CD4-positive, alpha-beta T cell treated with Interferon alpha-2 for 1 hour (primary cell): ENCODE results near the gene BCAS3.
"Not testable (repeated sequence)": the region's sequence is repeated elsewhere in the genome, so short reads cannot be mapped to it uniquely, and the experiment has no call there.

Experiments
- DNase-seq, 2 donors: peaks; one replicate each; pipeline ENCODE4 v3.0.0-alpha.2; 2020 to 2022

BCAS3 gene

DNA sequence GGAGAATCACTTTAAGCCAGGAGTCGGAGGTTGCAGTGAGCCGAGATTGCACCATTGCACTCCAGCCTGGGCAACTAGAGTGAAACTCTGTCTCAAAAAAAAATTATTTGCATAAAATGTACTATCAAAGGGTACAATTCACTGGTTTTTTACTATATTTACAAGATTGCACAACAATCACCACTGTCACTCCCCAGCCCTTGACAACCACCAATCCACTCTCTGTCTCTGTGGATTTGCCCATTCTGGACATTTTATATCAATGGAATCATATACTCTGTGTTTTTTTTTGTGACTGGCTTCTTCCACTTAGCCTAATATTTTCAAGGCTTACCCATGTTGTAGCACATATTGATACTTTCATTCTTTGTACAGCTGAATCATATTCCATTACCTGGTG, 740.8 kb downstream of the BCAS3 start:
- no peak for DNase-seq

DNA sequence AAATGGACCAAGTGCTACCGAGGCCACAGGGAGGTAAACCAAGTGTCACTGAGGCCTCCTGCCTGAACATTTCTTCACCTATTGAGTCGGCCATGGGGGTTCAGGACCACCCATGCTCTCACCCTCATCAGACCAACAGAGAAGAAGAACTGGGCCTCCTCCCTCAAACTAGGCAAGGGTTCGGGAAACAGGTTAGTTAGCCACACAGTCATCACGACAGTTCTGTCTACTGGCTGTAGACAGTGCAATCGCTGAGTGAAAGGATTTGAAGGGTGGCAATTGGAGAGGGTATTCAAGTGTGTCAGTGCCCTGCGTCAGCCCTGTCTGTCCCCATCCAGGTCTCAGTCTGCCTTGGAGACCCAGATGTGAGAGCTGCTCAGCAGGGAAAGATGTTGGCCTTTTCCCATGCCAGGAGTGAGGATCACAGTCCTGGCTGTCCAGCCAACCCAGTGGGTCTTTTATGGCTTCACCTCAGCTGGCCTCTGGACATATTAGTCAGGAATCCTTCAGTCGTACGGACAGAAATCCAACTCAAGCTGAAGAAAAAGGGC, 741.9 kb downstream of the BCAS3 start:
- DNase-seq: no peak

DNA sequence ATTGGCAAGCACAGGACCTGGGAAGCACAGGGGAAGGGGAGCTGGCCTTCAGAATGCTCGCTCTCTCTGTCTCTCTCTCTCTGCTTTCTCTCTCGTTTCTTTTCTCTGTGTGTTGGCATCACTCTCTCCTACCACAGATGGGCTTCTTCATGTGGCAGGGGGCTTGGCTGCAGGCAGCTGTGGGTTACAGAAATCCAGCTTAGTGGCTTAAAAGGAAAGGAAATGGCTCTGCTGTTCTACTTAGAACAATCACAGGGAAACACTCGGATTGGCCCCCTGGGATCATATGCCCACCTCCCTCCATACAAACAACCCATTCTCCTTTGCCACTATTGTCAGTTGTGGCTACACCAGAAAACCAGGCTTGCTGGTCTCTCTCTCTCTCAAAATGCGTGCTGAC, 742.4 kb downstream of the BCAS3 start:
- no peak for DNase-seq

GRCh38 chr17:61420745-61421398, 743.2 kb downstream of the BCAS3 start:
- DNase-seq: no peak

DNA sequence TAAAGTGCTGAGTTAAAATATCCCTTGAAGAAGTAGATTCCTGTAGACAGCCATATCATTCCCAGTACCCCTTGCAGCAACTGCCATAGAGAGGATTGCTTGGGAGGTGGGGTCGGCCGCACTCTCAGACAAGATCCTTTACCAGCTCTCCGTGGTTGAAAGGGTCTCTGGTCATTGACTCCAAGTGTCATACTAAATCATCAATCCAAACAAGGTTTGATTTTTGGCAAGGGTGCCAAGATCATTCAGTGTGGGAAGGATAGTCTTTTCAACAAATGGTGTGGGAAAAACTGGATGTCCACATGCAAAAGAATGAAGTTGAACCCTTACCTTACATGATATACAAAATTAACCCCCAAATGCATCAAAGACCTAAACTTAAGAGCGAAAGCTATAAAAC, 743.8 kb downstream of the BCAS3 start:
- no peak for DNase-seq

DNA sequence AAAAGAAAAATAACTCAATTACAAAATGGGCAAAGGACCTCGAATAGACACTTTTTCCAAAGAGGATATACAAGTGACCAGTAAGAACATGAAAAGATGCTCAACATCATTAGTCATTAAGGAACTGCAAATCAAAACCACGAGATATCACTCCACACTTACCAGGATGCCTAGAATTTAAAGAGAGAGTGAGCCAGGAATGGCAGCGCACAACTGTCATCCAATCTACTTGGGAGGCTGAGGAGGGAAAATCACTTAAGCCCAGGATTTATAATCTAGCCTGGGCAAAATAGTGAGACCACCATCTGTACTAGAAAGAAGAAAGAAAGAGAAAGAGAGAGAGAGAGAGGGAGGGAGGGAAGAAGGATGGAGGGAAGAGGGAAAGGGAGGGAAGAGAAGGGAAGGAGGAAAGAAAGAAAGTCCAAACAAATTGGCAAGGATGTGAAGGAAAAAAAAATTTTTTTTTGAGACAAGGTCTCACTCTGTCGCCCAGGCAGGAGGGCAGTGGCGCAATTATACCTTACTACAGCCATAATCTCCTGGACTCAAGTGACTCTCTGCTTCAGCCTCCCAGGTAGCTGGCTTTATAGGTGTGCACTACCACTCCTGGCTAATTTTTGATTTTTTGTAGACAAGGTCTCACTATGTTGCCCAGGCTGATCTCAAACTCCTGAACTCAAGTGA, 744.6 kb downstream of the BCAS3 start:
- DNase-seq: no peak

- DNase-seq: no peak
Observed at GRCh38 chr17:61422869-61423268, 745.2 kb downstream of the BCAS3 start.

DNA sequence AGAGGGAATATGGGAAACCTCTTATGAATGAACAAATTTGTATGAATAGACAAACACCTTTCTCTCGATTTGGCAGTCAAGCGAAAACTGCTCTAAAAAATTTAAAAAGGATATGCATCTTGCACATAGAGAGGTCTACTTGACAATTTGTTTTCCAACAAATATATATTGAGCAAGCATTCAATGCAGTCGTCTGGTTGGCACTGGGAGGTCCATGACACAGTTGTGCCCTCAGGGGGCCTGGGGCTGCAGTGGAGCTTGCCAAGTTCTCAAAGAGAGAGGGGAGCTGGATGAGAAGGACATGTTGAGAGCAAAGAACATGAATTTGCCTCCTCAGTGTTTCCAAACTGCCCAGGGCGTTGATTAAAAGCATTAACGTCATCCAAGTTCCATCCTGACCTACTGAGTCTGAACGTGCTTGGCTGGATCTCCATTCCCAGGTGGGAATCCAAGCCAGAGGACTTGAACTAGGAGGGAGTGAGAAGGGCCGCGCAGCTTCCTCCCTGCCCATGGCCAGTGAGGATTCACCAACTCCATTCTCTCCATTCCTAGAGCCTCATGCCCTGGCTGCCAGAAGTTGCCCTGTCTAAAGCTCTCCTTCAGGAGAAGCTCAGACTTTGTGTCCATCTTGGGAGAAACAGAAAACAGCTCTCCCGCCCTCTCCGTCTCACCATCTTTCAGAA, 746.5 kb downstream of the BCAS3 start:
- DNase-seq: no peak

- no peak for DNase-seq
Observed at GRCh38 chr17:61425682-61426481, 748.2 kb downstream of the BCAS3 start.

- no peak for DNase-seq
Observed at GRCh38 chr17:61426482-61427304, 749.0 kb downstream of the BCAS3 start.

- no peak for DNase-seq
Observed at GRCh38 chr17:61427567-61427966, 749.9 kb downstream of the BCAS3 start.

DNA sequence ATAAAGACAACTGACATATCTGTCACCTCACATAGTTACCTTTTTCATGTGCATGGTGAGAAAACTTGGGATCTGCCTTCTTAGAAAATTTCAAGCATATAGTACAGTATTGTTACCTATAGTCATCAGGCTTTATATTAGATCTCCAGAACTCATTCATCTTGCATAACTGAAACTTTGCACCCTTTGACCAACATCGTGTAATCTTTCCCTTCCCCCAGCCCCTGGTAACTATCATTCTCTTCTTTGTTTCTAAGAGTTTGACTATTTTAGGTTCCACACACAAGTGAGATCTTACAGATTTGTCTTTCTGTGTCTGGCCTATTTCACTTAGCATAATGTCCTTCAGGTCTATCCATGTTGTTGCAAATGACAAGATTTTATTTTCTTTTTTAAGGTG, 751.6 kb downstream of the BCAS3 start:
- no peak for DNase-seq

GRCh38 chr17:61429831-61430230, 752.2 kb downstream of the BCAS3 start:
- not testable (repeated sequence) for DNase-seq

DNA sequence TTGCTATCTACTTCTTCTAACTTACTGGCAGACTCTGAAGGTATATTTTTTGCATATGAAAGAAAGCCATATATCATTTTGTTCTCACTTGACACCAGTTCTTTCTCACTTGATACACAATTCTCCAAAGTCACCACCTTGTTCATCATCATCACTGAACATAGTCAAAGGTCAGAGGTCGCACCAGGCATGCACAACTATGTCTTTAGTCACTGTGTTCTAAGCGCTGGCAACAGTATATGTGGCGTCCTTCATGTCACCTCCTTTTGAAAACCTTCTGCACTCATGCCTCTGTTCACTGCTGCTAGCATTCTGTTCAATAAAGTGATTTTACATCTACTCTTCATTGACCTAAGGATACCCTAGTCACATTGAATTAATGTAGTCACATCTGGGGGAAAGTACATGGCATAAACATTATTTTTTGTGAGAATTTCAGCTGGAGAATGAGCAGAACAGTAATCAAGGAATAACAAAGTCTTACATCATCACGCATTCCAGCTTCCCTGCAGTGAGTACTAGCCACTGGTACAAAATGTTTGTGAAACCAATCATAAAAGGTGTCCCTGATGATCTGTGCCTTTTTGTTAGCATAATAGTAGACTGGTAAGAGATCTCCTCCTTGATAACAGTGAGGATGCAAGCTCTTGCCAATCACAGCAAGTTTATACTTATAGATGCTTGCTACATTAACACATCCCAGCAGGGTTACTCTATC, 754.1 kb downstream of the BCAS3 start:
- no peak for DNase-seq

DNA sequence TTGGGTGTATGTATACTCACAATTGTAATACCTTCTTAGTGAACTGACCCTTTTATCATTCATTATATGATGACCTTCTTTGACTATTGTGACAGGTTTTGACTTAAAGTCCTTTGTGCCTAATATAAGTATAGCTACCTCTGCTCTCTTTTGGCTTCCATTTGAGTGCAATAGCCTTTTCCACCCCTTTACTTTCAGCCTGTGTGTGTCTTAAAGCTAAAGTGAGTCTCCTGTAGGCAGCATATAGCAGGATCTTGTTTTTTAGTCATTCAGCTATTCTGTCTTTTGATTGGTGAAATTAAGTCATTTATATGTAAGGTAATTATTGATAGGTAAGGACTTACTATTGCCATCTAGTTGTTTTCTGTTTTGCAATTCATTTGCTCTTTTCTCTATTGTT, 758.6 kb downstream of the BCAS3 start:
- DNase-seq: no peak

GRCh38 chr17:61436995-61437704, 759.5 kb downstream of the BCAS3 start:
- DNase-seq: no peak

GRCh38 chr17:61440697-61441096, 763.0 kb downstream of the BCAS3 start:
- DNase-seq: no peak

DNA sequence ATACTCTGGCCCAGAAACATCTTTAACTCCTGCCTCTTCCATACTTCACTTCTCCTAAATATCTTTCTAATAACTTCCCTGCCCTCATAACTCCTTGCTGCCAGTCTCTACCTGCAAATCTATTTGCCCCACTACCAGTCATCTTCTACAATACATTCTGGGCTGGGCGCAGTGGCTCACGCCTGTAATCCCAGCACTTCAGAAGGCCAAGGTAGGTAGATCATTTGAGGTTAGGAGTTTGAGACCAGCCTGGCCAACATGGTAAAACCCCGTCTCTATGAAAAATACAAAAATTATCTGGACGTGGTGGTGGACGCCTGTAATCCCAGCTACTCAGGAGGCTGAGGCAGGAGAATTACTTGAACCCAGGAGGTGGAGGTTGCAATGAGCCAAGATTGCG, 763.9 kb downstream of the BCAS3 start:
- DNase-seq: not testable (repeated sequence)

DNA sequence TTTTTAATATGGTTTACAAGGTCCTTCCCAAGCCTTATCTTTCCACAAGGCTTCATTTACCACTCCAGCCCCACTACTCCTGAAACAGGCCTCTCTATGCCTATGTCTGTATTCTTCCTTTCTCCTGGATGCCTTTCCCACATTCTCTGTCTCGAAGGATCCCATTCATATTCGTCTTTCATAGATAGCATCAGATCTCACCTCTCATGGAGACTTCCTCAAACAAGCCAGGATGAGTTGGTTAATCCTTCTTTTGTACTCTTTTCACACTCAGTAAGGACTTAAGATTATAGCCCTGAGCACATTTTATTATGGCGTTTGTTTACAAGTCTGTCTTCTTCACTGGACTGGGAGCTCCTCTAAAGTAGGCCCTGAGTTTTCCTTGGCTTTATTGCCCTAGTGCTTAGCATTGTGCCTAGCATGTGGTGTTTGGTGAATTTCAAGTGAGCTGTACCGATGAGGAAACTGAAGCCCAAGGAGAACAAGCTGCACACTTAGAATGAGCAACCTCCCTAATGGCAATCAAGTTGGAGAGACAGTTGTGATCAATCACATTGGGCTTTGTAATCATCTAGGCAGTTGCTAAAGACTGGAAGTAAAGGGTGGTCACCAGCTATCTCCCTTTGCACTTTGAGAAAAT, 764.6 kb downstream of the BCAS3 start:
- no peak for DNase-seq
